HEK293 (cell line): ENCODE data around the gene STRN3.

ENCODE experiments used
- CTCF ChIA-PET: fragments of 350-600 bp; formaldehyde crosslinking; extraction: SDS; loops from one replicate; lab custom pipeline; 2021; ENCODE audit warnings: antibody characterized with exemption; lab: Yijun Ruan, JAX
- POLR2A ChIA-PET: fragments of 300-600 bp; formaldehyde crosslinking; extraction: SDS; loops from one replicate; lab custom pipeline; 2020; ENCODE audit warnings: antibody characterized with exemption, inconsistent platforms; lab: Yijun Ruan, JAX
- H3K27ac ChIP-seq: fragments of 200-500 bp; sonication (Bioruptor generic); 2 replicates; pipeline ENCODE4 v1.5.1; 2014; ENCODE audit warnings: low read depth, low read length, control low read depth, inconsistent platforms; ENCODE audit errors: extremely low read depth
- H3K36me3 ChIP-seq, 2 experiments: fragments of 200-500 bp in 1 of 2; sonication (Bioruptor generic) in 1 of 2; 1 replicate in 1 of 2; 2 replicates in 1 of 2; pipeline ENCODE4 v1.5.1; 2014 to 2017; ENCODE audit warnings: inconsistent platforms in 2 of 2, low read length in 2 of 2; ENCODE audit not compliant: control insufficient read depth in 2 of 2, insufficient read depth in 1 of 2
- H3K4me1 ChIP-seq: fragments of 200-500 bp; sonication (Bioruptor generic); 2 replicates; pipeline ENCODE4 v1.5.1; 2014; ENCODE audit warnings: mild to moderate bottlenecking, low read length, inconsistent platforms; ENCODE audit not compliant: control insufficient read depth, insufficient read depth
- H3K4me3 ChIP-seq: 2 replicates; pipeline ENCODE4 v1.5.1; 2011; ENCODE audit warnings: low read depth, mild to moderate bottlenecking, control low read depth, low read length, moderate library complexity
- H3K9me3 ChIP-seq: fragments of 200-500 bp; sonication (Bioruptor generic); 2 replicates; pipeline ENCODE4 v1.5.1; 2014; ENCODE audit warnings: low read depth, low read length, inconsistent platforms; ENCODE audit not compliant: control insufficient read depth, insufficient read depth
- CTCF ChIP-seq: fragments of 450-650 bp; formaldehyde crosslinking; IDR thresholded peaks from 2 replicates; pipeline ENCODE4 v1.5.1; 2016; ENCODE audit warnings: missing biosample characterization, missing genetic modification characterization
- GLI2 ChIP-seq: fragments of 450-650 bp; formaldehyde crosslinking; IDR thresholded peaks from 2 replicates; pipeline ENCODE4; 2017; ENCODE audit warnings: missing biosample characterization, missing genetic modification characterization, low read depth, borderline replicate concordance
- HOXD13 ChIP-seq: sonication (generic); formaldehyde crosslinking; IDR thresholded peaks from 2 replicates; pipeline ENCODE4 v1.8.0; 2022; ENCODE audit warnings: missing genetic modification reagents, borderline replicate concordance
- MEIS1 ChIP-seq: sonication (generic); formaldehyde crosslinking; IDR thresholded peaks from 2 replicates; pipeline ENCODE4 v1.8.1; 2022; ENCODE audit warnings: missing genetic modification reagents, mild to moderate bottlenecking, borderline replicate concordance
- REST ChIP-seq: fragments of 450-650 bp; formaldehyde crosslinking; IDR thresholded peaks from 2 replicates; pipeline ENCODE4 v1.5.1; 2016; ENCODE audit warnings: missing biosample characterization, missing genetic modification characterization
- SETDB1 ChIP-seq: IDR thresholded peaks from one replicate; pipeline ENCODE4 v1.6.1; 2017; ENCODE audit warnings: mild to moderate bottlenecking, low read length, moderate library complexity, mixed read lengths; ENCODE audit not compliant: insufficient read length
- TRIM28 ChIP-seq: IDR thresholded peaks from 2 replicates; pipeline ENCODE4 v1.6.1; 2011; ENCODE audit warnings: low read length, control low read depth, borderline replicate concordance
- ZBTB20 ChIP-seq: fragments of 450-650 bp; formaldehyde crosslinking; IDR thresholded peaks from 2 replicates; pipeline ENCODE4 v1.5.1; 2016; ENCODE audit warnings: missing biosample characterization, missing genetic modification characterization
- ZBTB21 ChIP-seq: fragments of 450-650 bp; formaldehyde crosslinking; IDR thresholded peaks from 2 replicates; pipeline ENCODE4 v1.5.1; 2017; ENCODE audit warnings: missing biosample characterization, missing genetic modification characterization
- ZBTB44 ChIP-seq: fragments of 450-650 bp; IDR thresholded peaks from 2 replicates; pipeline ENCODE4 v1.5.1; 2018; ENCODE audit warnings: missing biosample characterization, mild to moderate bottlenecking, missing genetic modification characterization
- ZBTB7A ChIP-seq: fragments of 450-650 bp; formaldehyde crosslinking; IDR thresholded peaks from 2 replicates; pipeline ENCODE4 v1.5.1; 2016; ENCODE audit warnings: low read depth, missing biosample characterization, missing genetic modification characterization
- ZNF114 ChIP-seq: fragments of 450-650 bp; formaldehyde crosslinking; IDR thresholded peaks from 2 replicates; pipeline ENCODE4 v1.5.0; 2017; ENCODE audit warnings: missing biosample characterization, missing genetic modification characterization
- ZNF132 ChIP-seq: fragments of 450-650 bp; formaldehyde crosslinking; IDR thresholded peaks from 2 replicates; pipeline ENCODE4 v1.5.1; 2017; ENCODE audit warnings: missing biosample characterization, missing genetic modification characterization, borderline replicate concordance
- ZNF133 ChIP-seq: fragments of 450-650 bp; formaldehyde crosslinking; IDR thresholded peaks from 2 replicates; pipeline ENCODE4 v1.5.1; 2016; ENCODE audit warnings: missing biosample characterization, missing genetic modification characterization
- ZNF157 ChIP-seq: fragments of 450-650 bp; formaldehyde crosslinking; IDR thresholded peaks from 2 replicates; pipeline ENCODE4 v1.5.1; 2016; ENCODE audit warnings: missing biosample characterization, missing genetic modification characterization
- ZNF223 ChIP-seq: fragments of 450-650 bp; formaldehyde crosslinking; IDR thresholded peaks from 2 replicates; pipeline ENCODE4 v1.5.1; 2016; ENCODE audit warnings: missing biosample characterization, missing genetic modification characterization
- ZNF239 ChIP-seq: fragments of 450-650 bp; formaldehyde crosslinking; IDR thresholded peaks from 2 replicates; pipeline ENCODE4 v1.5.1; 2016; ENCODE audit warnings: missing biosample characterization, missing genetic modification characterization
- ZNF280C ChIP-seq: fragments of 450-650 bp; formaldehyde crosslinking; IDR thresholded peaks from 2 replicates; pipeline ENCODE4 v1.5.1; 2016; ENCODE audit warnings: missing biosample characterization, missing genetic modification characterization
- ZNF341 ChIP-seq: fragments of 450-650 bp; formaldehyde crosslinking; IDR thresholded peaks from 2 replicates; pipeline ENCODE4; 2016; ENCODE audit warnings: low read depth, missing biosample characterization, missing genetic modification characterization
- ZNF624 ChIP-seq: fragments of 450-650 bp; formaldehyde crosslinking; IDR thresholded peaks from 2 replicates; pipeline ENCODE4 v1.5.1; 2017; ENCODE audit warnings: missing biosample characterization, missing genetic modification characterization
- TF ChIP-seq, protein P1 (sequence below): fragments of 450-650 bp; formaldehyde crosslinking; IDR thresholded peaks from 2 replicates; pipeline ENCODE4 v1.5.1; 2016; ENCODE audit warnings: missing biosample characterization, missing genetic modification characterization
- TF ChIP-seq, protein P2 (sequence below): fragments of 450-650 bp; formaldehyde crosslinking; IDR thresholded peaks from 2 replicates; pipeline ENCODE4 v1.5.1; 2016; ENCODE audit warnings: missing biosample characterization, missing genetic modification characterization

STRN3 gene

DNA sequence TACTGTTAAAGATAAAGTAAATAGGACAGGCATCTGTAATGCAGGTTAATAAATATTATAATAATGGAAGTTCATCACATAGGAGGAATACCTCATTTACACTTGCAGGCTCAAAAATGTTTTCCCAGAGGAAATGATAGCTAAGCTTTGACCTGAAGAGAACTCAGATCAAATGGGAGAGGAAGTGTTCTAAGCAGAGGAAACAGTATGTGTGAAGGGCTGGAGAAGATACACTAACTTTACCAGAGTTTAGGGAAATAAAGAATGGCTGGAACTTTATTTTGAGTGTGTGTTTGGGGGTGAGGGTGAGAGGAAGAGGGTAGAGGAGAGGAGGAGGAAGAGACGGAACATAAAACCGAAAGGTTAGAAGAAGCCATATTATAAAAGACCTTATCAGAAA, 34.8 kb downstream of the STRN3 start (continued):
- TF ChIP-seq ZNF223 (tag by site-specific recombination) = no peak
- no peak for TF ChIP-seq ZNF624 (tag by site-specific recombination)

GRCh38 chr14:30990770-30991169, 35.4 kb downstream of the STRN3 start:
- no peak overlapping the region for H3K4me3 ChIP-seq
- POLR2A ChIA-PET = no interaction called here
- CTCF ChIA-PET = no interaction called here
- TF ChIP-seq ZNF280C (tag by site-specific recombination) (no peak), ZNF114 (tag by site-specific recombination) (no peak), MEIS1 (CRISPR knock-in tag) (no peak), GLI2 (no peak), ZBTB20 (no peak), ZNF133 (tag by site-specific recombination) (no peak), ZBTB7A (tag by site-specific recombination) (no peak), TRIM28 (no peak), ZBTB44 (tag by site-specific recombination) (no peak), ZNF239 (no peak), CTCF (tag by site-specific recombination) (no peak)
- TF ChIP-seq, protein P1, sequence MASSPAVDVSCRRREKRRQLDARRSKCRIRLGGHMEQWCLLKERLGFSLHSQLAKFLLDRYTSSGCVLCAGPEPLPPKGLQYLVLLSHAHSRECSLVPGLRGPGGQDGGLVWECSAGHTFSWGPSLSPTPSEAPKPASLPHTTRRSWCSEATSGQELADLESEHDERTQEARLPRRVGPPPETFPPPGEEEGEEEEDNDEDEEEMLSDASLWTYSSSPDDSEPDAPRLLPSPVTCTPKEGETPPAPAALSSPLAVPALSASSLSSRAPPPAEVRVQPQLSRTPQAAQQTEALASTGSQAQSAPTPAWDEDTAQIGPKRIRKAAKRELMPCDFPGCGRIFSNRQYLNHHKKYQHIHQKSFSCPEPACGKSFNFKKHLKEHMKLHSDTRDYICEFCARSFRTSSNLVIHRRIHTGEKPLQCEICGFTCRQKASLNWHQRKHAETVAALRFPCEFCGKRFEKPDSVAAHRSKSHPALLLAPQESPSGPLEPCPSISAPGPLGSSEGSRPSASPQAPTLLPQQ (tag by site-specific recombination) = no peak
- TF ChIP-seq, protein P2, sequence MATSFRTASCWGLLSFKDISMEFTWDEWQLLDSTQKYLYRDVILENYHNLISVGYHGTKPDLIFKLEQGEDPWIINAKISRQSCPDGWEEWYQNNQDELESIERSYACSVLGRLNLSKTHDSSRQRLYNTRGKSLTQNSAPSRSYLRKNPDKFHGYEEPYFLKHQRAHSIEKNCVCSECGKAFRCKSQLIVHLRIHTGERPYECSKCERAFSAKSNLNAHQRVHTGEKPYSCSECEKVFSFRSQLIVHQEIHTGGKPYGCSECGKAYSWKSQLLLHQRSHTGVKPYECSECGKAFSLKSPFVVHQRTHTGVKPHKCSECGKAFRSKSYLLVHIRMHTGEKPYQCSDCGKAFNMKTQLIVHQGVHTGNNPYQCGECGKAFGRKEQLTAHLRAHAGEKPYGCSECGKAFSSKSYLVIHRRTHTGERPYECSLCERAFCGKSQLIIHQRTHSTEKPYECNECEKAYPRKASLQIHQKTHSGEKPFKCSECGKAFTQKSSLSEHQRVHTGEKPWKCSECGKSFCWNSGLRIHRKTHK = no peak
- H3K4me1 ChIP-seq = peaks cover 12% of the 10 kb centered on the region
- no peaks in the 10 kb centered on the region for H3K9me3 ChIP-seq
- H3K27ac ChIP-seq = no peak overlapping the region
- peaks cover 0 to 3% of the 10 kb centered on the region in 2 experiments; a peak in 2 of 3 replicates for H3K36me3 ChIP-seq

DNA sequence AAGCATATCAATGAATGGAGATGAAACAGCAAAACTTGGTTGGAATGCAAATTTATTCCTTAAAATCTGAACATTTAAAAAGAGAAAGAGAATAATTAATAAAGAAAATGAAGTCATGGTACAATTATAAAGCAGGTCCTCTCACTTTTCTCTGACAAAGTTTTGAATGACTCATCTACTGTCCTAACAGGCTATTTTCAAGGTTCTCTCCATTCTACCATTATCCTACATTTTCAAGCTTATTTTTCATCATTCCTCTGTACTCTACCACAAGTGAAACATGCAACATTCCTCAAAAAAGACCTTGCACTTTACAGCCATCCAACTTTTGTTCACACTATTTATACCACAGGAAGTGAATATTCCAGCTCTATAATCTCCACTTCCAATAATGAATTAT, 37.7 kb downstream of the STRN3 start:
- no peak for TF ChIP-seq HOXD13 (CRISPR knock-in tag)
- TF ChIP-seq ZNF157 = no peak
- TF ChIP-seq ZBTB21 (tag by site-specific recombination) = no peak
- no peak for TF ChIP-seq ZNF132 (tag by site-specific recombination)
- no peak for TF ChIP-seq ZNF341
- TF ChIP-seq REST (tag by site-specific recombination) = no peak
- no peak for TF ChIP-seq SETDB1
- TF ChIP-seq, all 188 proteins: peak for 0
- H3K4me1 ChIP-seq = no peaks in the 10 kb centered on the region
- H3K27ac ChIP-seq = no peak overlapping the region
- H3K36me3 ChIP-seq = peaks cover 0 to 3% of the 10 kb centered on the region in 2 experiments; a peak in 2 of 3 replicates
- ChIA-PET POLR2A (interaction anchor here (0.6 kb wide), 1 partner anchor 355 kb away, joined by 4 read pairs; no protein-coding TSS in a partner anchor), CTCF (no interaction called here)
- no peak overlapping the region for H3K4me3 ChIP-seq
- no peaks in the 10 kb centered on the region for H3K9me3 ChIP-seq
